Middle frontal gyrus (tissue), 1 donor: ENCODE measurements around the gene SERPING1.
"Not testable (repeated sequence)": the region's sequence is repeated elsewhere in the genome, so short reads cannot be mapped to it uniquely, and the experiment has no call there.

Source experiments
- DNase-seq: peaks from one replicate; pipeline ENCODE4 v3.0.0-alpha.2; 2015; ENCODE audit warnings: low spot score; ENCODE audit errors: extremely low spot score

The SERPING1 gene

DNA sequence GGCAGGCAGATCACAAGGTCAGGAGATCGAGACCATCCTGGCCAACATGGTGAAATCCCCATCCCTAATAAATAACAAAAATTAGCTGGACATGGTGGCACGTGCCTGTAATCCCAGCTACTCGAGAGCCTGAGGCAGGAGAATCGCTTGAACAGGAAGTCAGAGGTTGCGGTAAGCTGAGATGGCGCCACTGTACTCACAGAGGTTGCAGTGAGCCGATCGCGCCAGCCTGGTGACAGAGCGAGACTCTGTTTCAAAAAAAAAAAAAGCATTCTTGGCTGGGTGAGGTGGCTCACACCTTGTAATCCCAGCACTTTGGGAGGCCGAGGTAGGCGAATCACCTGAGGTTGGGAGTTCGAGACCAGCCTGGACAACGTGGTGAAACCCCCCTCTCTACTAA is 54.7 kb downstream of the SERPING1 start:
- not testable (repeated sequence) for DNase-seq

DNA sequence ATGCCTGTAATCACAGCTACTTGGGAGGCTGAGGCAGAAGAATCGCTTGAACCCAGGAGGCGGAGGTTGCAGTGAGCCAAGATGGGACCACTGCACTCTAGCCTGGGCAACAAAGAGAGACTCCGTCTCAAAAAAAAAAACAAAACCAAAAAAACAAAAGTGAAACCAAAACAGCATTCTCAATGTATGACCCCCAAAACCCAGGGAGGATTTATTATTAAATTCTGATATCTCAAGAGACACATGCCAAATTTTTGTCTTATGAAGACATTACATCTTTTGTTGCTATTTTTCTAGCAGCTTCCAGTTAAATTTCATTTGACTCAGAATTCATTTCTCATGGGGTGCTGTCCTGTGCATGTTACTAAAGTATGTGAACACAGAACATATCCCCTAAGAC is 55.2 kb downstream of the SERPING1 start:
- DNase-seq: no peak

GRCh38 chr11:57653163-57653562 is 55.7 kb downstream of the SERPING1 start:
- no peak for DNase-seq

- no peak for DNase-seq
Measured at GRCh38 chr11:57656885-57657193, 59.4 kb downstream of the SERPING1 start.

GRCh38 chr11:57657194-57658022 is 59.9 kb downstream of the SERPING1 start, which contains the start of gene CLP1:
TSS of gene CLP1 (plus strand) at chr11:57657762. CDS start at chr11:57659477, 1,715 bp downstream.
- peak; percentile 100 for DNase-seq

GRCh38 chr11:57658023-57658361 is 60.5 kb downstream of the SERPING1 start:
- DNase-seq: no peak

DNA sequence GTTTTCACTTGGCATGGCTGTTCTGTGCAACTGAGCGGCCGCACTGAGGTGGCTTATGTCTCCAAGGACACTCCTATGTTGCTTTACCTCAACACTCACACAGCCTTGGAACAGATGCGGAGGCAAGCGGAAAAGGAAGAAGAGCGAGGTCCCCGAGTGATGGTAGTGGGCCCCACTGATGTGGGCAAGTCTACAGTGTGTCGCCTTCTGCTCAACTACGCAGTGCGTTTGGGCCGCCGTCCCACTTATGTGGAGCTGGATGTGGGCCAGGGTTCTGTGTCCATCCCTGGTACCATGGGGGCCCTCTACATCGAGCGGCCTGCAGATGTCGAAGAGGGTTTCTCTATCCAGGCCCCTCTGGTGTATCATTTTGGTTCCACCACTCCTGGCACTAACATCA is 62.2 kb downstream of the SERPING1 start:
- DNase-seq: no peak

- DNase-seq: no peak
Measured at GRCh38 chr11:57662893-57663292, 65.4 kb downstream of the SERPING1 start.

GRCh38 chr11:57663975-57664374 is 66.5 kb downstream of the SERPING1 start:
- DNase-seq: no peak
